CD14-positive monocyte (primary cell): ENCODE data around the gene SMARCB1. TPM values are rescaled to one million over a fixed set of nuclear protein-coding genes. Genes with fewer than 3 reads are reported as not detected.

ENCODE experiments used
- DNase-seq, 3 donors: peaks; one replicate each; pipeline ENCODE4 v3.0.0-alpha.2; 2011 to 2022
- H2AFZ ChIP-seq: 2 replicates; pipeline ENCODE4 v1.6.0; 2012; ENCODE audit warnings: mild to moderate bottlenecking, low read depth, low read length, inconsistent platforms; ENCODE audit not compliant: insufficient read depth, poor library complexity, severe bottlenecking
- H3K27ac ChIP-seq, 2 donors: 1 replicate in 1 of 2; 2 replicates in 1 of 2; pipeline ENCODE4 v1.5.1; 2012 to 2013; ENCODE audit warnings: low read length in 2 of 2, control low read depth in 1 of 2, inconsistent platforms in 1 of 2, low read depth in 1 of 2, mild to moderate bottlenecking in 1 of 2
- H3K27me3 ChIP-seq, 2 donors: one replicate each; pipeline versions ENCODE4 v1.6.0 to v1.6.1; 2011 to 2013; ENCODE audit warnings: low read length in 2 of 2; ENCODE audit not compliant: control insufficient read depth in 2 of 2, insufficient read depth in 2 of 2
- H3K36me3 ChIP-seq, 2 donors: replicated peaks in 1 of 2; 1 replicate in 1 of 2; 2 replicates in 1 of 2; pipeline versions ENCODE4 v1.5.1 to v1.6.1; 2012 to 2013; ENCODE audit warnings: low read length in 2 of 2, control low read depth in 1 of 2, inconsistent platforms in 1 of 2, mild to moderate bottlenecking in 1 of 2; ENCODE audit not compliant: insufficient read depth in 2 of 2, control insufficient read depth in 1 of 2
- H3K4me1 ChIP-seq, 2 donors: 1 replicate in 1 of 2; 2 replicates in 1 of 2; pipeline versions ENCODE4 v1.5.1 to v1.6.1; 2012 to 2013; ENCODE audit warnings: low read length in 2 of 2, control low read depth in 1 of 2, inconsistent platforms in 1 of 2, mild to moderate bottlenecking in 1 of 2, moderate library complexity in 1 of 2; ENCODE audit not compliant: insufficient read depth in 2 of 2, control insufficient read depth in 1 of 2
- H3K4me2 ChIP-seq: replicated peaks from 2 replicates; pipeline ENCODE3; 2012; ENCODE audit warnings: low read length, moderate library complexity, mild to moderate bottlenecking; ENCODE audit not compliant: poor library complexity, severe bottlenecking; ENCODE audit errors: extremely low read depth
- H3K4me3 ChIP-seq, 3 experiments: fragments of 200-600 bp in 1 of 3; sonication (generic) in 1 of 3; replicated peaks in 1 of 3; 1 replicate in 2 of 3; 2 replicates in 1 of 3; pipeline ENCODE4 v1.5.1; 2011 to 2013; ENCODE audit warnings: low read length in 3 of 3, mild to moderate bottlenecking in 3 of 3, control low read depth in 2 of 3, low read depth in 2 of 3, inconsistent platforms in 1 of 3, moderate library complexity in 1 of 3
- H3K79me2 ChIP-seq: 2 replicates; pipeline ENCODE4 v1.6.0; 2012; ENCODE audit warnings: mild to moderate bottlenecking, control low read depth, inconsistent platforms, low read length, moderate library complexity; ENCODE audit not compliant: insufficient read depth
- H3K9ac ChIP-seq: 2 replicates; pipeline ENCODE4 v1.6.0; 2017; ENCODE audit warnings: low read length, mild to moderate bottlenecking; ENCODE audit not compliant: insufficient read depth, poor library complexity, severe bottlenecking
- H3K9me3 ChIP-seq, 2 donors: replicated peaks in 1 of 2; 1 replicate in 1 of 2; 2 replicates in 1 of 2; pipeline versions ENCODE4 v1.5.1 to v1.6.1; 2012 to 2013; ENCODE audit warnings: low read length in 2 of 2, control low read depth in 1 of 2; ENCODE audit not compliant: control insufficient read depth in 1 of 2, insufficient read depth in 1 of 2
- H4K20me1 ChIP-seq: 2 replicates; pipeline ENCODE4 v1.6.0; 2012; ENCODE audit warnings: mild to moderate bottlenecking, low read length, control low read depth, moderate library complexity; ENCODE audit not compliant: insufficient read depth
- H3K27ac Mint-ChIP-seq, 7 donors: one replicate each; pipeline ENCODE4 v1.8.0; 2020; ENCODE audit warnings: mild to moderate bottlenecking in 7 of 7, mixed read lengths in 7 of 7, moderate library complexity in 6 of 7, inconsistent platforms in 2 of 7
- H3K27me3 Mint-ChIP-seq, 3 donors: one replicate each; pipeline ENCODE4 v1.8.0; 2021 to 2022; ENCODE audit warnings: low read depth in 3 of 3, mild to moderate bottlenecking in 3 of 3, mixed read lengths in 3 of 3, moderate library complexity in 3 of 3, inconsistent platforms in 1 of 3
- H3K36me3 Mint-ChIP-seq, 2 donors: one replicate each; pipeline ENCODE4 v1.8.0; 2020; ENCODE audit warnings: mixed read lengths in 2 of 2, inconsistent platforms in 1 of 2, mild to moderate bottlenecking in 1 of 2
- H3K4me1 Mint-ChIP-seq: one replicate; pipeline ENCODE4 v1.8.0; 2020; ENCODE audit warnings: mild to moderate bottlenecking, mixed read lengths
- H3K4me3 Mint-ChIP-seq, 2 donors: one replicate each; pipeline ENCODE4 v1.8.0; 2020; ENCODE audit warnings: mild to moderate bottlenecking in 2 of 2, mixed read lengths in 2 of 2, moderate library complexity in 1 of 2
- H3K9me3 Mint-ChIP-seq, 7 donors: one replicate each; pipeline ENCODE4 v1.8.0; 2020 to 2022; ENCODE audit warnings: mixed read lengths in 7 of 7, mild to moderate bottlenecking in 6 of 7, moderate library complexity in 6 of 7, inconsistent platforms in 2 of 7
- WGBS: methylation state at CpG from one replicate; pipeline ENCODE4 v1.1.5; 2013; ENCODE audit warnings: missing lambda C conversion rate; ENCODE audit not compliant: insufficient coverage; 5-methylcytosine and 5-hydroxymethylcytosine counted together
- intact Hi-C, 2 donors: fragments of 100-400 bp; cut with micrococcal nuclease; formaldehyde crosslinking; loops; one replicate each; pipeline versions ENCODE4 v1.15.0 to v1.15.1; 2023
- polyA plus RNA-seq, 3 donors: library from polyadenylated mRNA; depleted of rRNA in 1 of 3; unstranded in 2 of 3; stranded (reverse) in 1 of 3; fragments of 300-500 nt in 2 of 3; fragments of >200 nt in 1 of 3; fragmentation: Illumina TruSeq in 2 of 3; gene quantifications; 1 replicate in 2 of 3; 2 replicates in 1 of 3; pipeline ENCODE4 v1.2.3, GENCODE V29; 2012 to 2021
- TF ChIP-seq, protein P1 (sequence below): fragments of 200-600 bp; IDR thresholded peaks from one replicate; pipeline ENCODE4 v1.8.0; 2022; ENCODE audit warnings: antibody characterized with exemption, mild to moderate bottlenecking

Gene SMARCB1
- polyA plus RNA-seq, 3 donors, result 30.3 to 71.8 (median 31.5) TPM

DNA sequence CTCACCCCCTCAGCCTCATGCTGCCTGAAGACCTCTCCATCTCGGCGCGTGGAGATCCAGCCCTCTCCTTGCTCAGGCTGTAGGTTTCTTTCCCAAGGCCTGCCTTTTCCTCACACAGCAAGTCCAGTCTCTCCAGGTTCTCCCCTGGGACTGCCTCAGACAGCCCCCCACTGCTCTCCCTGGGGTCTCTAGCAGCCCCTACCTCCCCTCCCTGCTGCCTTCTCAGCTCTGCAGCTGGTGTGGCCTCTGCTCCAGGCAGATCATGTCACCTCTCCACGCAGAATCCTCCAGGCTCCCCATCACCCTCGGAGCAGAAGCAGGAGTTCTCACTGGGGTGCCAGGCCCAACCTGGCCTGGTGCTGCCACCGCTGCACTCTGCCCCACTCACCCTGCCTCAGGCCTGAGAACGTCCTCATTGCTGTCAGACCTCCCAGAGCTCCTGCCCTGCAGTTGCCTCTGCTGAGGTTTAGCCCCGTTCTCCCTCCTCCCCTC is 15.2 kb downstream of the SMARCB1 start:
- no peaks in the 10 kb centered on the region for H3K4me1 Mint-ChIP-seq
- Histone ChIP-seq H3K4me2 (no peak overlapping the region), H3K36me3 (peaks cover 73 to 94% of the 10 kb centered on the region in 2 donors), H4K20me1 (no peaks in the 10 kb centered on the region), H3K27ac (peak overlapping the region in 1 of 2 donors; percentile 5), H3K9ac (no peak overlapping the region), H3K4me3 (no peak overlapping the region), H3K9me3 (no peaks in the 10 kb centered on the region), H3K79me2 (no peaks in the 10 kb centered on the region), H2AFZ (no peak overlapping the region), H3K4me1 (no peaks in the 10 kb centered on the region), H3K27me3 (no peaks in the 10 kb centered on the region)
- no peak for DNase-seq
- H3K27ac Mint-ChIP-seq, result peak overlapping the region in 3 of 7 donors; percentile 38 to 59 (median 57)
- intact Hi-C loops, result no loop called here
- no peaks in the 10 kb centered on the region for H3K9me3 Mint-ChIP-seq
- peaks cover 0 to 2% (median 0%) of the 10 kb centered on the region in 3 donors for H3K27me3 Mint-ChIP-seq
- H3K4me3 Mint-ChIP-seq, result no peak overlapping the region
- TF ChIP-seq, protein P1, sequence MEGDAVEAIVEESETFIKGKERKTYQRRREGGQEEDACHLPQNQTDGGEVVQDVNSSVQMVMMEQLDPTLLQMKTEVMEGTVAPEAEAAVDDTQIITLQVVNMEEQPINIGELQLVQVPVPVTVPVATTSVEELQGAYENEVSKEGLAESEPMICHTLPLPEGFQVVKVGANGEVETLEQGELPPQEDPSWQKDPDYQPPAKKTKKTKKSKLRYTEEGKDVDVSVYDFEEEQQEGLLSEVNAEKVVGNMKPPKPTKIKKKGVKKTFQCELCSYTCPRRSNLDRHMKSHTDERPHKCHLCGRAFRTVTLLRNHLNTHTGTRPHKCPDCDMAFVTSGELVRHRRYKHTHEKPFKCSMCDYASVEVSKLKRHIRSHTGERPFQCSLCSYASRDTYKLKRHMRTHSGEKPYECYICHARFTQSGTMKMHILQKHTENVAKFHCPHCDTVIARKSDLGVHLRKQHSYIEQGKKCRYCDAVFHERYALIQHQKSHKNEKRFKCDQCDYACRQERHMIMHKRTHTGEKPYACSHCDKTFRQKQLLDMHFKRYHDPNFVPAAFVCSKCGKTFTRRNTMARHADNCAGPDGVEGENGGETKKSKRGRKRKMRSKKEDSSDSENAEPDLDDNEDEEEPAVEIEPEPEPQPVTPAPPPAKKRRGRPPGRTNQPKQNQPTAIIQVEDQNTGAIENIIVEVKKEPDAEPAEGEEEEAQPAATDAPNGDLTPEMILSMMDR, result no peak
- H3K36me3 Mint-ChIP-seq, result peaks cover 76 to 97% of the 10 kb centered on the region in 2 donors
- WGBS, result 98% methylated on average over 8 of the region's 8 CpGs

DNA sequence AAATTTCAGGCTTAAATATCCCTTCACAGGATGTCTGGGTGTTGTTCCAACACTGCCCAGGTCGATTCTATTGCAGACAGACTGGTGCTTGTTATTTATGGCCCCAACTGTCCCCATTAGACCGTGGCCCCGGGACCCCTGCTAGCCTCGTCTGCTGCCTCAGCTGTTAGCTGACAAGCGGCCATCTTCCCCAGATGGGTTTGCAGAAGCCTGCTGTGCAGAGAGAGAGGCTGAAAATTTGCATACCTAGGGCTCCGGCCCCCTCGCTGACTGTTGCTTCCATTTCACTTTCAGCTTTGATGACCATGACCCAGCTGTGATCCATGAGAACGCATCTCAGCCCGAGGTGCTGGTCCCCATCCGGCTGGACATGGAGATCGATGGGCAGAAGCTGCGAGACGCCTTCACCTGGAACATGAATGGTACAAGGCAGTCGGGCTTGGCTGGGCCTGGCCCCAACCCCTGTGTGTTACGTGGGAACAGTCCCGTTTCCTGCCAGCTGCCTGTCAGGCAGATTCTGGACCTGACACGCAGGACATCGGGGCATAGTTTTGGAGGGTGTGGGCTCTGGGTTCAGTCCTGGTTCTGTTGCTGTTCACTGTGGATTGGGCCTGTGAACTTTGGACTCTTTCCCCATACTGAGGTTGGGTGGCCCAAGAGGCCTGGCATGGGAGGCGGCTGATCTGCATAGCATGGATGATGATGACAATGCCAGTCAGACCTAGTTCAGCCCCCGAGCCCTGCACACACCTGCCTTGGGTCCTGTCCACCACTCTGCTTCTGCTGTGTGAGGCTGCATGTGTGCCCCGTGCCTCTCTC is 16.4 kb downstream of the SMARCB1 start:
- DNase-seq, result no peak
- no peak overlapping the region for H3K4me3 Mint-ChIP-seq
- H3K4me1 ChIP-seq, result no peaks in the 10 kb centered on the region
- peaks cover 0 to 2% (median 0%) of the 10 kb centered on the region in 3 donors for H3K27me3 Mint-ChIP-seq
- TF ChIP-seq, protein P1, result no peak
- H3K27ac Mint-ChIP-seq, result peak overlapping the region in 3 of 7 donors; percentile 14 to 69 (median 28)
- no peaks in the 10 kb centered on the region for H3K9me3 Mint-ChIP-seq
- H3K4me1 Mint-ChIP-seq, result no peaks in the 10 kb centered on the region
- no peaks in the 10 kb centered on the region for H3K27me3 ChIP-seq
- WGBS, result 89% methylated on average over 19 of the region's 21 CpGs
- peaks cover 76 to 100% of the 10 kb centered on the region in 2 donors for H3K36me3 Mint-ChIP-seq
- no peak overlapping the region for H3K4me2 ChIP-seq
- H3K9ac ChIP-seq, result no peak overlapping the region
- peaks cover 78 to 95% of the 10 kb centered on the region in 2 donors for H3K36me3 ChIP-seq
- no peaks in the 10 kb centered on the region for H4K20me1 ChIP-seq
- intact Hi-C loops, result no loop called here
- H3K79me2 ChIP-seq, result no peaks in the 10 kb centered on the region
- no peaks in the 10 kb centered on the region for H3K9me3 ChIP-seq
- no peak overlapping the region for H3K27ac ChIP-seq
- H2AFZ ChIP-seq, result no peak overlapping the region
- H3K4me3 ChIP-seq, result no peak overlapping the region
